T-helper 2 cell treated with Interferon-gamma antibody and Interleukin-4, amounts not matched to agents 5 μg/mL and 100 μg/mL, for 36 hours (primary cell): ENCODE data around the gene FDX1.

Source experiments
- DNase-seq: peaks from one replicate; pipeline ENCODE4 v3.0.0; 2021; ENCODE audit warnings: low spot score
- H3K27ac Mint-ChIP-seq: one replicate; pipeline ENCODE4 v1.8.0; 2021; ENCODE audit warnings: mild to moderate bottlenecking, mixed read lengths
- H3K27me3 Mint-ChIP-seq: one replicate; pipeline ENCODE4 v1.8.0; 2021; ENCODE audit warnings: low read depth, mixed read lengths
- H3K36me3 Mint-ChIP-seq: one replicate; pipeline ENCODE4 v1.8.0; 2021; ENCODE audit warnings: low read depth, mixed read lengths
- H3K4me1 Mint-ChIP-seq: one replicate; pipeline ENCODE4 v1.8.0; 2021; ENCODE audit warnings: low read depth, mixed read lengths
- H3K4me3 Mint-ChIP-seq: one replicate; pipeline ENCODE4 v1.8.0; 2022; ENCODE audit warnings: mild to moderate bottlenecking, moderate library complexity, mixed read lengths
- H3K9me3 Mint-ChIP-seq: one replicate; pipeline ENCODE4 v1.8.0; 2021; ENCODE audit warnings: mixed read lengths

FDX1 gene

DNA sequence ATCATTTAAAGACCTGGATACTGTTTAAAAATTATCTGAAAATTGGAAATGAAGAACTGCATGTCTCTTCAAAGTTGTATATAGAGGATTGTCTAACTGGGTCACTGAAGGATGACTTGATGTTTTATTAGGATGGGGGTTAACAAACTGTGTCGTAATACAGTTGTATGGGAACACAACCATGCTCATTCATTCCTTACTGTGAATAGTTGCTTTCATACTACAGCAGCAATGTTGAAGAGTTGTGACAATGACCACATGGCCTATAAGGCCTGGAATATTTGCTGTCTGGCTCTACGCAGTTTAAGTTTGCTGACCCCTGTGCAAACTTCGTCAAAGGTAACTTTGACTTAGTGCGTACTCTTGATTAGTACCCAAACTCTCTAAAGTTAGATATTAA lies 38.4 kb downstream of the FDX1 start:
- Mint-ChIP-seq H3K36me3 (peaks cover 34% of the 10 kb centered on the region), H3K4me3 (no peak overlapping the region), H3K9me3 (no peaks in the 10 kb centered on the region), H3K27ac (no peak overlapping the region), H3K4me1 (peaks cover 15% of the 10 kb centered on the region), H3K27me3 (no peaks in the 10 kb centered on the region)
- DNase-seq = no peak

DNA sequence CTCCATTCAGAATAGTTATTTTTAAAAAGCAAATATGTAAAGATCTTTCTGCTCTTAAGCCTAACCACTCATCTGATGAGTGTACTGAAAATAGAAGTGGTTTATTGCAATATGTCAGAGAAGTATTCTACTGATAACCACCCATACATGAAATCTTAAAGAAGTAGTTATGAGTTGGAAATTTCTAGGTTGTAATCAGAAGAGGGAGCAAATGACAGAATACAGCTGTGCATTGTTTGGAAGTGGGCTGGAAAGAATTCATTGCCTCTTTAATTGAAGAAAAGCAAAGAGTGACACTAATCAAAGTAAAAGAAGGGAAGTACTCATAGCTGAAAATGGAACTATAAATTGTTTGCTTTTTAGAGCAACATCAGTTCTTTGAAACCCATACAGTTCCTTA lies 39.4 kb downstream of the FDX1 start:
- Mint-ChIP-seq H3K27me3 (no peaks in the 10 kb centered on the region), H3K4me1 (peaks cover 15% of the 10 kb centered on the region), H3K9me3 (no peaks in the 10 kb centered on the region), H3K4me3 (no peak overlapping the region), H3K36me3 (peaks cover 31% of the 10 kb centered on the region), H3K27ac (no peak overlapping the region)
- DNase-seq = no peak

DNA sequence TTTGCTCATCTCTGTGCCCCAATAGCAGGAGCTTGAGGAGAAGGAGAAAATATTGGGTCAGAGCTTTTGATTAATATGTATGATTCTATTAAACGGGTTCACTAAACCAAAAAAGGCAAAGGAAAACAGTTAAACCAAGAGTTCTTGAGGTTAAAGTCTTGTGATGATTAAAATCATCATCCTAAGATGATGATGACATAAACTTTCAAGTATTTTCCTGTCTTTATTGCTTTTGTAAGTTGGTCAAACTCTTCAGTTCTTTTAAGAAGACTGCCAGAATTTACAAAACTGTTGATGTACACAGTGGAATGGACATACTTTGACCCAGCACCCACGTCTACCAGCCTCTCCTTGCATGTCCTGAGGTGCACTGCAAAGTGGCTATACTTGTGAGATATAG lies 41.0 kb downstream of the FDX1 start:
- no peaks in the 10 kb centered on the region for H3K27me3 Mint-ChIP-seq
- peaks cover 29% of the 10 kb centered on the region for H3K36me3 Mint-ChIP-seq
- no peaks in the 10 kb centered on the region for H3K9me3 Mint-ChIP-seq
- peaks cover 15% of the 10 kb centered on the region for H3K4me1 Mint-ChIP-seq
- no peak overlapping the region for H3K4me3 Mint-ChIP-seq
- no peak for DNase-seq
- no peak overlapping the region for H3K27ac Mint-ChIP-seq

DNA sequence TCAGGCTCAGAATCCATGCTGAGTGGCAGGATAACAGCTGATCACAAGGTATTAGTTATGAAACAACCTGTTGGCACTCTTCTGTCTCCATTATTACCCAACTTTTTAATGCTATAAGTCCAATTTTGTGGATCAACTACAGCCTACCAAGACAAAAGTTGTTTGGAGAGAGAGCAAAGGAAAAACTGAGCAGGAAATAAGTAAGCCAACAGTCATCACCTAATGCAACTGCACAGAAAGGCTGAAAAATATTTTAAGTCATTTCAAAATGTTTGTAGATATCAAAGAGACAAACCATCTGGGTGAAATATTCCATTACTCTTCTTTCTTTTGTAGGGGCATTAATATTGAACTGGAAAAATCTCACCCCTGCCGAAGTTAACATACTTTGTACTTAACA lies 41.6 kb downstream of the FDX1 start:
- Mint-ChIP-seq H3K27me3 (no peaks in the 10 kb centered on the region), H3K4me3 (no peak overlapping the region), H3K27ac (no peak overlapping the region), H3K4me1 (peaks cover 13% of the 10 kb centered on the region), H3K36me3 (peaks cover 29% of the 10 kb centered on the region), H3K9me3 (no peaks in the 10 kb centered on the region)
- no peak for DNase-seq

- Mint-ChIP-seq H3K36me3 (peaks cover 27% of the 10 kb centered on the region), H3K9me3 (no peaks in the 10 kb centered on the region), H3K4me1 (peaks cover 13% of the 10 kb centered on the region), H3K4me3 (no peak overlapping the region), H3K27ac (no peak overlapping the region), H3K27me3 (no peaks in the 10 kb centered on the region)
- DNase-seq = no peak
Observed at GRCh38 chr11:110472858-110473257, 43.1 kb downstream of the FDX1 start.

GRCh38 chr11:110473706-110474105 lies 44.0 kb downstream of the FDX1 start:
- DNase-seq = no peak
- H3K36me3 Mint-ChIP-seq = peaks cover 23% of the 10 kb centered on the region
- H3K27me3 Mint-ChIP-seq = no peaks in the 10 kb centered on the region
- H3K4me1 Mint-ChIP-seq = peaks cover 13% of the 10 kb centered on the region
- H3K4me3 Mint-ChIP-seq = no peak overlapping the region
- H3K9me3 Mint-ChIP-seq = no peaks in the 10 kb centered on the region
- H3K27ac Mint-ChIP-seq = no peak overlapping the region

DNA sequence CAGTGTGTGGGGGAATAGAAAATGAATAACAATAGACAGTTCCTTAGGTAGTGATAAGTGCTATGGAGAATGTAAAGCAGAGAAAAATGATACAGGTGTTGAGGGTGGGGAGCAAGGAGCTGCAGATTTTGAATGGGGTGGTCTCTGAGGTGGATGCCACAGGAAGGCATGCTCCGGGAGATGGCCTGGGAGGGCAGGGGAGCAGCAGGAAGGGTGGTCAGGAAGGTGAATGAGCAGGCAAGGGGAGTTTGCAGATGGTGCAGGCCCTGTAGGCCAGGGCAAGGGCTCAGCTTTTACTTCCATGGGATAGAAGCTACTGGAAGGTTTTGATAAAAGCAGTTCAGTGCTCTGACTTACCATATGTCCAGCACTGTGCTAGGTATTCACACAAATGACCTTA lies 44.8 kb downstream of the FDX1 start:
- no peak for DNase-seq
- Mint-ChIP-seq H3K9me3 (no peaks in the 10 kb centered on the region), H3K4me1 (peaks cover 16% of the 10 kb centered on the region), H3K36me3 (peaks cover 19% of the 10 kb centered on the region), H3K27me3 (no peaks in the 10 kb centered on the region), H3K27ac (no peak overlapping the region), H3K4me3 (no peak overlapping the region)

DNA sequence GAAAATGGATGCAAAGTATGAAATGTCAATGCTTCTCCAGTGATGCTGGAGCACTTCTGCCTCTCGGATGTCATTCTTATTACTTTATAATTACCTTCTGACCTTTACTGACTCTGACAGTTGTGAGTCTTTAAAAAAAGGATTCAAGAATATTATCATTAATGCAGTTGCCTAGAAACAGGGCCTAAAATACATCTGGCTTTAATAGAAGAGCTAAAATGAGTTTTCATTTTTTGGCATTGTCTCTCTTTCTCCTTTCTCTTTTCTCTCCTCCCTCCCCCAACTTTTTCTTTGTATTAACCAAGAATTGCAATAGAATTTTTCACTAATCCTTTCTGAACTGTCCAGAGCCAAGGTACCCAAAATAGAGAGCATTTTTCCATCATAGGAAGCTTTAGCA lies 45.9 kb downstream of the FDX1 start:
- Mint-ChIP-seq H3K27ac (no peak overlapping the region), H3K36me3 (peaks cover 13% of the 10 kb centered on the region), H3K4me3 (no peak overlapping the region), H3K4me1 (peaks cover 9% of the 10 kb centered on the region), H3K27me3 (no peaks in the 10 kb centered on the region), H3K9me3 (no peaks in the 10 kb centered on the region)
- no peak for DNase-seq

- Mint-ChIP-seq H3K4me1 (peaks cover 3% of the 10 kb centered on the region), H3K27me3 (peaks cover 9% of the 10 kb centered on the region), H3K4me3 (no peak overlapping the region), H3K27ac (no peak overlapping the region), H3K9me3 (no peaks in the 10 kb centered on the region), H3K36me3 (peaks cover 2% of the 10 kb centered on the region)
- DNase-seq = no peak
Observed at GRCh38 chr11:110478410-110478809, 48.7 kb downstream of the FDX1 start.

DNA sequence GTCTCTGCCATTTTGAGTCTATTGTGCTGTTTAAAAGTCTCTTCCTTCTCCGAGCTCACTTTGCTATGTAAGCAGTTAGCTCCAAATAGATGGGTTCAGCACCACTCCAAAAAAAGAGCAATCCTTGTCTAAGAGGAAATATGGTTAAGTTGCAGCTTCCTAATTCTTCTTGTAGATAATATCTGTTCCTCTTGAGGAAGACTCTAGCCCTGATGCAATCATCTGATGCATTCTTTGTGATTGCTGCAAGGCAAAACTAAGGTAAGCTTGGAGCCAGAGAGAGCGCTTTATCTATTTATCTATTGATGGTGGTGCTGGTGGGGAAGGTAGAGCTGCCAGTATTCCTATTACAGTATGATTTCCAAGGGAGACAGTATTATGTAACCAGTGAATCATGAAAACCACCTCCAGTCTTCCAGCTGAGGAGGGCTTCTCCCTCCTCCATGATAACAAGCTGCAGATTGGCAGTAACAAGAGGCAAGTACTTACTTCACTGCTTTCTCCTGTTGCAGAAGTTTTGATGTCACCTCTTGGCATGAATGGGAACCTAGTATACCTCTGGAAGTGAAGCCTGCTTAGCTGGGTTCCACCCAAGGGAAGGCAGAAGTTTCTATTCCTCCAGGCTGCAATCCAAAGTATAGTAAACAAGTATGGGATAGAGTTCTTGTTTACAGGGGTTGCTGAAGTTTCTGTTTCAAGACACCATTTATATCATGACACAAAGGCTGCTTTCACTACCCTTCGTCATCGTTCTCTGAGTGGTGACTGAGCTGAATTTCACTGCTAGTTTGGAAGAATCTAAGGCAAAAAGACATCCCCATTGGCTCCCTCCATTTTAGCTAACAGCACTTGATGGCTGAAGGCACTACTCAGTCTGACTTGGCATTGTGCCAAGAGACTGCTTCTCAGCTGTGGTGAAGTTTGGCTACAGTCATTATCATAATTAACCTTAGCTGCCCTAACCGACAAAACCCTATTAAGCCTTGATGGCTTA lies 49.7 kb downstream of the FDX1 start:
- DNase-seq = no peak
- peaks cover 3% of the 10 kb centered on the region for H3K4me1 Mint-ChIP-seq
- no peak overlapping the region for H3K27ac Mint-ChIP-seq
- H3K9me3 Mint-ChIP-seq = no peaks in the 10 kb centered on the region
- no peak overlapping the region for H3K4me3 Mint-ChIP-seq
- H3K36me3 Mint-ChIP-seq = peaks cover 2% of the 10 kb centered on the region
- H3K27me3 Mint-ChIP-seq = peaks cover 9% of the 10 kb centered on the region

DNA sequence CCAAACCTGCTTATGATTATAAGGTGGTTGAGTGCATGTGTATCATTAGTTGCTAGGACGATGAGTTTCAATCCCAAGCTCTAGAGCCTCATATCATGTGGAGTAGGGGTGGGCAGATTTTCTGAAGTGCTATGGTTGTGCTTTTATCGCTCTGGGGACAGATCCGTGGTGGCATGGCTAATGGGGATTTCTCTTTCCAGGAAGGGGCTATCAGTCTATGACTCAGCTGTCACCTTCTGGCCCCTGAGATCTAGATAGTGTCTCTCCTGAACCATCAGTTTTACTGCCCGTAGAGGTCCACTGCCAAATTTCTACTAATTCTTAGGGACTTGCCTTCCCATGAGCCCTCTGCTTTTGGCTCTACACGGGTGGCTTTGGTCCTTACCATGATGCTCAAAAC lies 51.8 kb downstream of the FDX1 start:
- Mint-ChIP-seq H3K4me3 (no peak overlapping the region), H3K9me3 (no peaks in the 10 kb centered on the region), H3K27me3 (peaks cover 13% of the 10 kb centered on the region), H3K27ac (no peak overlapping the region), H3K4me1 (peaks cover 3% of the 10 kb centered on the region), H3K36me3 (peaks cover 2% of the 10 kb centered on the region)
- DNase-seq = no peak

DNA sequence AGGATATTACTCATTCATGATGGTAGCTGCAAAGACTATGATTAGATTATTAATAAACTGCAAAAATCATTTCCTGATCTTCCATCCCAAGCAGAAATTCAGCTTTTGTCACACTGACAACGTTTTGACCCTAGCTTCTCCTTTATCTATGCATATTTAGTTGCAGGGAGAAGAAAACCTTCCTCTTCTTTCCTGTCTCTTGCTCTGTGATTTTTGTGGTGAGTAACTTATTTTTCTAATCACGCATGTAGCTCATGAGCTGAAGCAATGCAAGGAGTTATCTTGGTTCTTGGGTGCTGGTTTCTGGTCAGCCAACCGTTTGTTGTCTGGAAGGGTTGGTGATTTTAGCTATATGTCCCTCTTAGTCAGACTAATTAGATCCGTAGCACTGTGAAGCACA lies 56.4 kb downstream of the FDX1 start:
- Mint-ChIP-seq H3K36me3 (no peaks in the 10 kb centered on the region), H3K27ac (no peak overlapping the region), H3K9me3 (no peaks in the 10 kb centered on the region), H3K27me3 (peaks cover 13% of the 10 kb centered on the region), H3K4me3 (no peak overlapping the region), H3K4me1 (no peaks in the 10 kb centered on the region)
- DNase-seq = no peak

DNA sequence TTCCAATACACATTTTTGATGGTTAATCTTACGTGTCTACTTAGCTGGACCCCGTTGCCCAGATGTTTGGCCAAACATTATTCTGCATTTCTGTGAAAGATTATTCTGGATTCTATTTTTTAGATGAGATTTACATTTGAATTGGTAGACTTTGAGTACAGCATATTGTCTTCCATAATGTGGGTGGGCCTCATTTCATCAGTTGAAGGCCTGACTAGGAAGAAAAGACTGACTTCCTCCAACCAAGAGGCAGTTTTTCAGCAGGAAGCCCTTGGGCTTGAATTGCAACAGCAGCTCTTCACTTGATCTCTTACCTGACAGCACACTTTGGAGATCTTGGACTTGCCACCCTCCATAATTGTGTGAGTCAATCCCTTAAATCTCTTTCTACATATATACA lies 58.7 kb downstream of the FDX1 start:
- no peaks in the 10 kb centered on the region for H3K36me3 Mint-ChIP-seq
- no peaks in the 10 kb centered on the region for H3K9me3 Mint-ChIP-seq
- no peak overlapping the region for H3K4me3 Mint-ChIP-seq
- no peaks in the 10 kb centered on the region for H3K4me1 Mint-ChIP-seq
- H3K27ac Mint-ChIP-seq = no peak overlapping the region
- DNase-seq = no peak
- peaks cover 4% of the 10 kb centered on the region for H3K27me3 Mint-ChIP-seq

DNA sequence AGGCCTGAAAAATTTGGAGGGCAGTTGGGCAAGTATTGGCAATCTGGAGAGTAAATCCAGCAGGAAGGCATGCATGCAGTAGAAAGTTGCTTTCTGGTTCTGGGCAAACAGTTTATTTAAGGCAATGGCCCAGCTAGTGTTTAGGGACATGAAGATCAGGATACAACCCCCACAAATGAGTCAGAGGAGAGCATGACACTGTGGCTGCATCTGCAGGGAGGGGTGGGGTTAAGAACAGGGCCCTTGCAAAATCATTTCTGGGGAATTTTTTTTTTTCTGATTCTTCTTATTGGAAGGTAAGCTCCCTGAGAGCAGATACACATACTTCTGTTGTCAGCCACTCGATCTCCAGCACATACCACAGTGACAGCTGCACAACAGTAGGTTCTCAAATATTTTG lies 61.1 kb downstream of the FDX1 start:
- H3K27me3 Mint-ChIP-seq = no peaks in the 10 kb centered on the region
- H3K9me3 Mint-ChIP-seq = no peaks in the 10 kb centered on the region
- no peaks in the 10 kb centered on the region for H3K4me1 Mint-ChIP-seq
- no peaks in the 10 kb centered on the region for H3K36me3 Mint-ChIP-seq
- DNase-seq = no peak
- no peak overlapping the region for H3K4me3 Mint-ChIP-seq
- no peak overlapping the region for H3K27ac Mint-ChIP-seq
